Right lung (tissue), 5 donors: ENCODE measurements around the gene HOXB7. TPM values are rescaled to one million over a fixed set of nuclear protein-coding genes. Genes with fewer than 3 reads are reported as not detected.

ENCODE experiments used
- polyA plus RNA-seq, 5 donors: library from polyadenylated mRNA; unstranded; fragments of 120-200 nt; gene quantifications; one replicate each; pipeline versions ENCODE4 v1.2.1 to v1.2.3, GENCODE V29; 2013; ENCODE audit warnings: inconsistent platforms in 1 of 5, low replicate concordance in 1 of 5; ENCODE audit not compliant: insufficient read length in 5 of 5, insufficient read depth in 1 of 5

Gene HOXB7
- polyA plus RNA-seq, 5 donors, result 6.2 to 8.7 (median 7.4) TPM

Other genes starting within 250 kb of the HOXB7 start
- 1 to 10 TPM; 1.3 to 2.8 (median 2.0) TPM for gene SKAP1, start 180.8 kb downstream of the HOXB7 start, polyA plus RNA-seq
- gene HOXB1, start 80.0 kb downstream of the HOXB7 start, polyA plus RNA-seq, result under 1 TPM in 4 of 5 donors, not detected in 1; 0.05 to 0.27 (median 0.16) TPM
- gene HOXB2, start 65.9 kb downstream of the HOXB7 start, polyA plus RNA-seq, result 10 to 100 TPM; 25.8 to 37.5 (median 30.0) TPM
- 10 to 100 TPM; 10.7 to 14.3 (median 12.6) TPM for gene HOXB4, start 32.7 kb downstream of the HOXB7 start, polyA plus RNA-seq
- 10 to 100 TPM; 74.3 to 95.5 (median 89.1) TPM for gene HOXB3, start 20.8 kb downstream of the HOXB7 start, polyA plus RNA-seq
- gene HOXB5, start 17.2 kb downstream of the HOXB7 start, polyA plus RNA-seq, result 10 to 100 TPM; 28.0 to 34.6 (median 29.8) TPM
- gene HOXB6, start 6.0 kb downstream of the HOXB7 start, polyA plus RNA-seq, result 10 to 100 TPM; 11.9 to 14.9 (median 13.3) TPM
- gene HOXB8, start 4.3 kb upstream of the HOXB7 start, polyA plus RNA-seq, result under 1 TPM; 0.33 to 0.70 (median 0.48) TPM
- under 1 TPM in 1 of 5 donors, not detected in 4; 0.31 TPM for gene HOXB9, start 15.3 kb upstream of the HOXB7 start, polyA plus RNA-seq
- gene PRAC1, start 111.5 kb upstream of the HOXB7 start, polyA plus RNA-seq, result not detected
- not detected for gene PRAC2, start 112.2 kb upstream of the HOXB7 start, polyA plus RNA-seq
- under 1 TPM in 1 of 5 donors, not detected in 4; 0.10 TPM for gene HOXB13, start 117.7 kb upstream of the HOXB7 start, polyA plus RNA-seq
- gene TTLL6, start 206.2 kb upstream of the HOXB7 start, polyA plus RNA-seq, result 1 to 10 TPM in 4 of 5 donors, under 1 TPM in 1; 0.84 to 1.9 (median 1.6) TPM
- 100 to 1,000 TPM in 4 of 5 donors, 10 to 100 TPM in 1; 86.0 to 124 (median 118) TPM for gene CALCOCO2, start 220.0 kb upstream of the HOXB7 start, polyA plus RNA-seq